Ammon's horn (tissue), 1 donor: ENCODE measurements around the gene CLDN5.
A peak's percentile ranks its signal among the peaks of the same experiment; 100 is the strongest.

ENCODE experiments used
- DNase-seq: peaks from one replicate; pipeline ENCODE4 v3.0.0-alpha.2; 2016; ENCODE audit warnings: low spot score

CLDN5 gene

GRCh38 chr22:19522190-19522880 is 1.9 kb downstream of the CLDN5 start:
- DNase-seq = peak; percentile 76

GRCh38 chr22:19520566-19521305 is 3.5 kb downstream of the CLDN5 start:
- DNase-seq = no peak

GRCh38 chr22:19520007-19520406 is 4.2 kb downstream of the CLDN5 start:
- DNase-seq = no peak

- no peak for DNase-seq
Observed at GRCh38 chr22:19519041-19519926, 4.9 kb downstream of the CLDN5 start.

- DNase-seq = no peak
Observed at GRCh38 chr22:19518635-19519034, 5.6 kb downstream of the CLDN5 start.

DNA sequence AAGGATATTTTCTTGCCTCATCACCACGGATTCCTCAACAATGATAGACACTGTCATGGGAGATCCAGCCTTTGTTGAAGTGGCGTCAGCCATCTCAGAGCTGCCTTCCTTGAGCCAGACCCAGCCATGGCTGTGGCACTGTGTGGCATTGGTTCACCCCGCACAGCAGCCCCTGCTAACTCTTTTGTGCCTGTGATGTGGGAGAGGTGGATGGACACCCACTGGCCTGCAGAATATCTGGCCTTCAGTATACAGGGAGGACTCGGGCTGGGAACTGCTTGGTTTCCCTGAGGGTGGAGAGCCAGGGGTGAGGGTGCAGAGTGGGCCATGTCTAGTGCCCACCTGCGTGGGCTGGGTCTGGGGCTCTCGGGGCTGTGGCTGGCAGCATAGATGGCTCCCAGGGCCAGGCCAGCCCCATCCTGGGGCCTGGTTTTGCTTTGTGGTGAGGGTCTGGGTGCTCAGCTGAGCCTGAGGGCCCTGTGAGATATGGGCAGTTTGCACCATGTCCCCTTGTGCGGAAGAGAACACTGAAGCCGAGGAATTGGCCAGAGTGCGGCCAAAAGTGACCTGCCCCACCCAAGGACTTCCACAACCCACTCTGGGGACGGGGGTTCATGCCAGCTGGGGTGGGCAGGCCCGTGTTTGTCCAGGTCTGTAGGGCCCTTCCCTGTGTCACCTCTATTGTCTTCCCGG is 6.1 kb downstream of the CLDN5 start:
- no peak for DNase-seq

- DNase-seq = no peak
Observed at GRCh38 chr22:19517171-19517500, 7.1 kb downstream of the CLDN5 start.

DNA sequence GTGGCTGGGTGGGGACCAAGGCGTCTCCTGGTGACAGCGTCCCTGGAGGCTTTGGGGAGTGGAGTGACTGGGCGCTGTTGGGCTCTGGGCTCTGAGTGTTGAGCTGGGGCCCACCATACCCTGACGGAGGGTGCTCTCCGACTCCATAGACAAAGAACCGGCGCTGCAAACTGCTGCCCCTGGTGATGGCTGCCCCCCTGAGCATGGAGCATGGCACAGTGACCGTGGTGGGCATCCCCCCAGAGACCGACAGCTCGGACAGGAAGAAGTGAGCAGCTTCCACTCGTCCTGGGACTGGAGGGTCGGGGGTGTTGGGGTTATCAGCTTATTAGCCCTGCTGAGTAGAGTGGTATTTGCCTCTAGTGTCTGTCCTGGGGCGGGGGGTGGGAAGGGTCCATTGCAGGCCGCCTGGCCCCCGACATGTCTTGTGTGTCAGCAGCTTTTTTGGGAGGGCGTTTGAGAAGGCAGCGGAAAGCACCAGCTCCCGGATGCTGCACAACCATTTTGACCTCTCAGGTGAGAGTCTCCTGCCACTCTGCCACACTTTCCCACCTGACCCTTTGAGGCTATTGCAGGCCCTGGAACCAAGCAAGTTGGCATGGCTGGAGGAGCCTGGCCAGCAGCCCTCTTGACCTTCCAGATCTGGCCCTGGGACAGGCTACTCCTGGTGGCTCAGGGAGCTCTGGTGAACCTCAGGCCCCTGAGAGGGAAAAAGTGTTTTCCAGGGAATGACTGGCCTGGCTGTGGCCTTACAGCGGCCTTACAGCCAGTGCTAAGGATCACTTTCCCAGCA is 7.6 kb downstream of the CLDN5 start:
- DNase-seq = no peak

GRCh38 chr22:19515654-19516377 is 8.4 kb downstream of the CLDN5 start:
- no peak for DNase-seq

GRCh38 chr22:19514831-19515565 is 9.2 kb downstream of the CLDN5 start:
- DNase-seq = no peak

DNA sequence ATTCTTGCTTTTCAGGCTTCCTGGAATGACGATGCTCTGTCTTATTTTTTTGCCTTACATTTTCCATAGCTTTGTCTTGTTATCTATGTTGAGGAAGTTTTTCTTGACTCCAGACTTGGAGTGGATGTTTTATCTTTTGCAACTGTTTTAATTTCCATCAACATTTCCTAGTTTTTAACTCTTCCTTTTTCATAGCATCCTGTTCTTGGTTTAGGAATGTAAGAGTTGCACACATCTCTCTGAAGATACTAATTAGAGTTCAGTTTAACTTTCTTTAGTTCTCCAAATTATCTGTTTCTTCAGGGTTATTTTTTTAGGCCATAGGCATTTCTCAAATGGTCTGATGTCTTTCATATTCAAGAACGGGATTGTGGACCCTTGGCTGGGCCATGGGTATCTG is 10.4 kb downstream of the CLDN5 start:
- no peak for DNase-seq

DNA sequence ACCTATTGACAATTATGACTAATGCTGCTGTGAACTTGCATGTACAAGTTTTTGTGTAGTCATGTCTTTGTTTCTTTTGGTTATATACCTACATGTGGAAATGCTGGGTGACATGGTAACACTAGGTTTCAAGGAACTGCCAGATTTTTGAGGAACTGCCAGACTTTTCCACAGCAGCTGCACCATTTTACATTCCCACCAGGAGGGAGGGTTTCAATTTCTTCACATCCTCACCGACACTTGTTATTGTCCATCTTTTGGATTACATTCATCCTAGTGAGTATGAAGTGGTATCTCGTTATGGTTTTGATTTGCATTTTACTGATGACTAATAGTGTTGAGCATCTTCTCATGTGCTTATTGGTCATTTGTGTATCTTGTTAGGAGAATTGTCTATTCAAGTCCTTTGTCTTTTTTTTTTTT is 13.3 kb downstream of the CLDN5 start:
- DNase-seq = no peak

GRCh38 chr22:19509923-19510322 is 14.3 kb downstream of the CLDN5 start:
- DNase-seq = no peak

GRCh38 chr22:19509191-19509590 is 15.0 kb downstream of the CLDN5 start:
- DNase-seq = no peak

DNA sequence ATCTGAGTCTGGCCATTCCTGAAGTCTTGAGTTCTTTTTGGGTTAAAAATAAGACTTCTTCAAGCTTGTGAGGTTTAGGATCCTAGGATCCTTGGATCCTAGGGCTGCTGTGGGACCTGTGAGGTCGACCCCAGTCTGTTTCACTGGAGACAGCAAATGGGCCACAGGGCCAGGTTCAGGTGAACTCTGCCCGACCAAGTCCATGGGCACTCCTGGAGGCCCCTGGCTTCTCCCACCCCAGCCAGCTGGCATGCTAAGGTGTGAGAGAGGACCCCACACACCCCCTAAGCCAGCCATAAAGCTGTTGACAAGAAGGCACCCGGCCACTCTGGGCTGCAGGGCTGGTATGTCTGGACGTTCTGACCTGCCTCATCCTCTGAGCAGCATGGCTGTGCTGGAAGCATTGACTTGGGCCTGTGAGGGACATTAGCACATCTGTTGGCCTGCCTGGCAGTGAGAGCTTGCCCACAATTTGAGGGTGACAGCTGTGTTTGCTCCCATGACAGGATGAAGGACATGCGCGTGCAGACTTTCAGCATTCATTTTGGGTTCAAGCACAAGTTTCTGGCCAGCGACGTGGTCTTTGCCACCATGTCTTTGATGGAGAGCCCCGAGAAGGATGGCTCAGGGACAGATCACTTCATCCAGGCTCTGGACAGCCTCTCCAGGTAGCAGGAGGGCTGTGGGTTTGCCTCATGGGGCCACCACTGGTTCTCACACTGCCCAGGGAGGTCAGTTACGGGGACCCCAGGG is 16.0 kb downstream of the CLDN5 start:
- no peak for DNase-seq

- no peak for DNase-seq
Observed at GRCh38 chr22:19507534-19507861, 16.7 kb downstream of the CLDN5 start.

DNA sequence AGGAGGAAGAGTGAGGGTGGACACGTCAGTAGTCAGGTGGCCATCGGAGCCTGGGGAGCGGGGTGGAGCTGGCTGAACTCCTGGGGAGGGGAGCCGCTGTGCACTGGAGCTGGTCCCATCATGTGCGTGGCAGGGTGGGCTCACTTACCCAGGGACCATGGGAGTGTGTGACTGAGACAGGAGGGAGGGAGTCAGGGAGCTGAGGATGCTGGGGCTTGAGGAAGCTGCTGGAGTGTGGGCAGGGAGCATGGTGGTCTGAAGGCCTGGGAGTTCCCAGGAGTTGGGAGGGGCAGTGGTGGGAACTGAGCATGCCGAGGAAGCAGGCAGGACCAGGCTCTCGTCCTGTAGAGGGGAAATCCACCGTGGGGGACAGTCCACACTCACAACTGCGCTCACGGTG is 18.0 kb downstream of the CLDN5 start:
- DNase-seq = no peak

DNA sequence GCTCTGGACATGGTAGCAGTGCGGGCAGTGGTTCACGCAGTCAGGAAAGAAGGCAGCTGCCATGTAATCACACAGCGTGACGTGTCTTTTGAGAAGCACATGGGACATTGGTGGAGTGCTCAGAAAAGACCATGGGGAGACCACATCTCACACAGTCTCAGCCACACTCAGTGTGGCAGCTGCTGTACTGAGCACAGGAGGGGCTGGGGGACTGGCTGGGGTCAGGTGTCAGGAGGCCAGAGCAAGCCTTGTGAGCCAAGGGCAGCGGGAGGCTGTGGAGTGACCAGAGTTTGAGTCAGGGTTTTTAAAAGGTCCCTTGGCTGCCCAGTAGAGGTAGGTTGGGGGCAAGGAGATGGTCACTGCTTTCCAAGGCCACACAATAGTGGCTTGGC is 18.5 kb downstream of the CLDN5 start:
- no peak for DNase-seq
